ENCODE measurements around the gene ANTXR1.

The ANTXR1 gene

DNA sequence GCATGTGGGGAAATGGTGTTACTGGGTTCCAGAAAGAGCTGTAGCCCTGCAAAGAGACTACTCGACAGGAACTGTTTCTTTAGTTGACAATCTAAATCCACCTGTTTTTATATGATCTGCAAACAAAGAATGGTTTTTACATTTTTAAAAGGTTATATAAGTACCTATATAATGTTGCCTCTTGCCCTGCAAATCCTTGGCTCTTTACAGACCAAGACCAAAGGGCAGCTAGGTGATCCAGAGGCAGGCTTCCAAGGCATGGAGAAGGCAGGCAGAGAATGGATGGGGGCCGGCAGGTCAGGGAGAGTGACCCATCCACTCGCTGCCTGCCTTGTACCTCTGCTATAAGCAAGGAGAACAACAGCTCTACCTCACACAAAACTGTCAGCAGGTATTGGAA, 173.6 kb downstream of the ANTXR1 start:
- DNase-seq = no peak

DNA sequence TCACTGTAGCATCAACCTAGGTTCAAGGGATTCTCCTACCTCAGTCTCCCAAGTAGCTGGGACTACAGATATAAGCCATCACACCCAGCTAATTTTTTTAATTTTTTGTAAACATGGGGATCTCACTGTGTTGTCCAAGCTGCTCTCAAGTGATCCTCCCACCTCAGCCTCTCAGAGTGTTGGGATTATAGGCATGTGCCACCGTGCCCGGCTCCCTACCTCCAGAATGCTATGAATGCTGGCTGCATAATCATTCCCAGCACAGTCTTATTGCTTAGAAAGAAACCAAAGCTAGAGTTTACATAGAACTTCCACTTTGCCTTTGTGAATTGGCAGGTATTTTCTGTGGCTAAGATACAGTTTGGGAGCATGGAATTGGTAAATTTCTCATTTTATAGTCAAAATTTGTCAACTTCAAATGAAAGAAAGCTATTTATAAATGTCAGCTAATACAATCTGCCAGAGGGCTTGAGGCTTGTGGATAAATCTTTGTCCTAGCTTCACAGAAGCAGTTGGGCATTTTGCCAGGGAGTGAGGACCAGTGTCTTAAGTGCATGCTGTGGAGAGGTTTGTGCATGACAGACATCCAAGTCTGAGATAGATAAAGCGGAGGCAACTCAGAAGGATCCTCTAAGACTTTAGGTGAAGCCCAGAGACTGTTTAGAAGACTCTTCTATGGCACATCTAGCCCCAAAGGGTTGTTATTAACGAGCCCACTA, 175.4 kb downstream of the ANTXR1 start:
- no peak for DNase-seq

DNA sequence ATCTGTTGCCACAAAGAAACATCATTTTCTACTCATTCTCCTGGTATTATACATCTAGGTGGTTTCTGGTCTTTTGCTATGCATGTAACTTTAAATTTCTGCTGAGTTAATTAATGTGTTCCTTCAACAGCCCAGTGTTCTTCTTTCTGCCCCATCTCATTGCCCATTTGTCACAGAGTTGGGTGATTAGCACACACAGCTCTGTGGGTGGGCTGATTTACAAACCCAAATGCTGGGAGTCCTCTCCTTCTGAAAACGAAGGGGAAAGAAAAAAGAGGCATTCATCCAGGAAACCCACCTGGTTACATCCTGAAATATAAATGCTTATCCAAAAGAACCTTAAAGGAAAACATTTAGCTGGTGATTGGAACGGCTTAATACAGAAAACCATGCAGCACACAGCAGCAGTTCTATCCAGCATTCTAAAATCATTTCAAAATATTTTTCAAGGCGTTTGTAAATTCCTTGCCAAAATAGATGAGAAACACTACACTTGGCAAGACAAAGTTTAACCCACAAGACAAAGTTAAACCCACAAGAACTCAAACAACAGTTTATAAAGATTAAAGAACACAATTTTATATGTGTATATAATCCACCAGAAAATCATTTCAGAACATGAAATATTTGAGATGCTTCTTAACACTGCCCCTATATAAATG, 177.9 kb downstream of the ANTXR1 start:
- DNase-seq = no peak

DNA sequence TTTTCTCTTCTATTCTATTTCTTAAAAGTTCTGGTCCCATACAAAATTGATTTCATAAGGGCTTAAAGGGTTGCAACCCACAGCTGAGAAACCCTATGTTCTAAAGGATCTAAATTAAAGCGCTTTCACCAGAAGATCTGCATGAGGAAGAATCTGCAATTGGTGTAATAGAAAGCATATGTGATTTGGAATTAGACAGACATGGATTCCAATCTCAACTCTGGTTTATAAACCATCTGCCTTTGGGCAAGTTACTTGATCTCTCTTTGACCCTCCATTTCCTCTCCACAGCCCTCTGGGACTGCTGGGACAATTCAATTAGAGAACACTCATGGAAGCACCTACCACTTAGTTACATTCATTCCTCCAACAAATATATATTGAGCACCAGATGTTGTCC, 178.7 kb downstream of the ANTXR1 start:
- DNase-seq = no peak

DNA sequence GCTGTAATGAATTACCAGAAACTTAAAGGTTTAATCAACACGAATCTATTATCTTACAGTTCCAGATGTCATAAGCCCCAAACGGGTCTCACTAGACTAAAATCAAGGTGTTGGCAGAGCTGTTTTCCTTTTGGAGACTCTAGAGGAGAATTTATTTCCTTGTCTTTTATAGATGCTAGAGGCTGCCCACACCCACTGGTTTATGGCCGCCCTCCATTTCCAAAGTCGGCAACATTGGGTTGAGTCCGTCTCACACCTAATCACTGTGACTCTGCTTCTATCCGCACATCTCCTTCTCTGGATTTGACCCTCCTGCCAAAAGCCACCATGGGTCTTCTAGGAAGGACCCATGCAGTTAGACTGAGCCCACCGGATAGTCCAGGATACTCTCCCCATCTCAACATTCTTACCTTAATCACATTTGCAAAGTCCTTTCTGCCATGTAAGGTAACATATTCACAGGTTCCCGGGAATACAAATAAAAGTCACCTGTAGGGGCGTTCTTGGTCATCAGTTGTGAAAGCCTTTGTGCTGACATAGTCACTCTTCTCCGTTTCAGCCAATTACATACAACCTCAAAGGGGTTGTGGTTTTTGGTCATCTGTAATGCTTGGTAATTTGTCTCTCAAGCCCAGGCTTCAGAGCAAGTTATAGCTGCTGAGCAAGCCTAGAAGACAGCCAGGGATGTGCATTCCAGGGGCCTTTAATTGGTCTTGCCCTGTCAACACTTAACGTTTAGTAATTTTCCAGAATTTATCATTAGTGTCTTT, 179.4 kb downstream of the ANTXR1 start:
- DNase-seq = no peak

DNA sequence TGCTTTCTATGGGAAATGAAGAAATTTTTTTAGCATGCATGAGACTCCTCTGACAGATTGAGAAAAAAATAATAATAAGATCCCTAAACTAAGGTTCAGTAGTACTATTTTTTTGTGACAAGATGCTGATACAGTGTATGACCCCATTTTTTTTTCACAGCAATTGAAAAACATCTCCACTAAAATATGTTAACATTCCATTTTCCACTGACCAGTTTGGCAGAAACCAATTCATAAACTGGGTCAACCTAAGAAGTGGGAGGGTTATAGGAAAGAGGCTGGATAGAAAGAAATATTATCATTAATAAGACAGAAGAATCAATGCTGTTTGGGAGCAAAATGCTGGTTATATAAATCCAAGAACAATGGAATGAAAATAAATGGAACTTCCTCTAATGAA, 182.7 kb downstream of the ANTXR1 start:
- DNase-seq = no peak

DNA sequence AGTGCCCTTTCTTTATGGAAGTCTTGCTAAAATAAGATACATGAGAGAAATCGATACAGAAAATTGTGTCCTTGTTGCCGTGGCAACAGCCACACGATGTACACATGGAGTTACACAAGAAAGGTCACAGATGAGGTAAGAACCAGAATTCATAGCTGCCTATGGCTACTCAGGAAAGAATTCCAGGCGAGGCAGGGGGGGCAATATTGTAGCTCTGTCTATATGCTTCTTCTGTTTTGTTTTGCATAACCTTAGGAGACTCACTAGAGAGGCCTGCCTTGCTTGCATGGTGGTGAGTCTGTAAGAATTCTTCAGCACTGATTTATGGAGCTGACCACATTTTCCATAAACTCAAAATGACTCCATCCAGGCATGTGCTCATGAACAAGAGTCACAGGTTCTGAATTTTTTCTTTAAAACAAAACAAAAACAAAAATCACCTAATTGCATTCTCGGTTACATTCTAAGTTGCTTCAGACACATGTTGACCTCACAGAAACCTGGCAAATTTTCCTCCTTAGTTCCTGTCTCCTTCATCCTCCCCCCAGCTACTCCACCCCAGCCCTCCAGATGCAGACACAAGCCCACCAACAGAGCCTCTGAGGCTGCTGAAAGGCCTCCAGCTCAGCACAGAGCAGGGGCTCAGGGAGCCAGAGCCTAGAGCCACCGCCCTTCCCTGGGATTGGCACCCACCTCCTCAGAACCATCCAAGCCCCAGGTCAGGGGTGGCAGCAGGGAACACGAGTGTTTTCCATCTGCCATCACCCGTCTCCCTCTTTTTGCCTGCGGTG, 183.5 kb downstream of the ANTXR1 start:
- no peak for DNase-seq

DNA sequence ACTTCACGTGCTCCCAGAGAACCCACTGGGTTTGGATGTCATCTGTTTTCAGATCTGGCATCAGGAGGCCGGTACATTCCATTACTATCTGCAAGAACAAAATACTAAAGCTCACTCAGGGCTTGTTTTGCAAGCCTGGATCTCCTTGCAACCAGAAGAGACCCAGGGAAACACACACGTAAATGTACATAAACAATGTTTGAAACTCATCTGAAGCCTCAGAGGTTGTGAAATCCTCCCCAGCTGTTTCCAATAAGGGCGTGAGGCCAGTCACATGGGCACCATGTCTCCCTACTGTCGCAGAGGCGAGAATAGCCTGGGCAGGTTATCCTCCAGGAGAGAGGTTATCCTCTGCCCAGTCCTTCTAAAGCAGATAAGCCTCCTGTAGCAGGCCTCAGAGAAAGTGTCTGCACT, 187.1 kb downstream of the ANTXR1 start:
- DNase-seq = no peak

DNA sequence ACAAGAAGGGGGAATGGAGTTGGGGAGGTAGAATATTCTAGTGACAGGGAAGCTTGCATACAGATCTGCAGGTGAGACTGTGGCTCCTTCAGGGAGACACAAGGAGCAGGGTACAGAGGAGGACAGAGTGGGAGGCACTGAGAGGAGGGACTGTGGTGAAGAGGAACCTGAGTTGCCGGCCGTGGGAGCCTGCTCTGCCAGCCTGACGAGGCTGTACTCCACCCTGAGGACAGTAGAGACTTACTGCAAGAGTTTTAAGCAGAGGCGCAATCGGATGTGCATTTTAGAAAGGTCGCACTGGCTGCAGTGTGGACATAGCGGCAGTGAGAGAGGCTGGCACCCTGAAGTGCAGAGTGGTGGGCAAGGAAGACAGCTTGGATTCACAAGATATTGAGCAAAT, 188.3 kb downstream of the ANTXR1 start:
- no peak for DNase-seq

DNA sequence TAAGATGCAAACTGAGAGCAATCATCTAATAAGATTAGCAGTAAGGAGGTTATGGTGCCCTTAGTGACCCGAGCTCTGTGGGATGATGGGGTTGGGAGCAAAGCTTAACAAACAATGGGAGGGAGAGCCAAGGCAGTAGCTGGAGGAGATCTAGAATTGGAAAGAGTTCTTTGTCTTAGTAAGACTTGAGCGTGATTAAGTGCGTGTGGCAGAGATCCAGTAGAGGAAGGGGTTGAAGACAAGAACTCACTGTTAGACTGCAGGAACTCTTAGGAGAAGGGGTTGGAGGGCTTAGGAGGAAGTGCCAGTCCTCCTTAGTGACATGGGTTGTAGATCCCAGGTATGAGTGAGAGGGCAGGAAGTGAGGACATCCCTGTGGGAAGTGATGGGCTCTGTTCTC, 189.3 kb downstream of the ANTXR1 start:
- no peak for DNase-seq

DNA sequence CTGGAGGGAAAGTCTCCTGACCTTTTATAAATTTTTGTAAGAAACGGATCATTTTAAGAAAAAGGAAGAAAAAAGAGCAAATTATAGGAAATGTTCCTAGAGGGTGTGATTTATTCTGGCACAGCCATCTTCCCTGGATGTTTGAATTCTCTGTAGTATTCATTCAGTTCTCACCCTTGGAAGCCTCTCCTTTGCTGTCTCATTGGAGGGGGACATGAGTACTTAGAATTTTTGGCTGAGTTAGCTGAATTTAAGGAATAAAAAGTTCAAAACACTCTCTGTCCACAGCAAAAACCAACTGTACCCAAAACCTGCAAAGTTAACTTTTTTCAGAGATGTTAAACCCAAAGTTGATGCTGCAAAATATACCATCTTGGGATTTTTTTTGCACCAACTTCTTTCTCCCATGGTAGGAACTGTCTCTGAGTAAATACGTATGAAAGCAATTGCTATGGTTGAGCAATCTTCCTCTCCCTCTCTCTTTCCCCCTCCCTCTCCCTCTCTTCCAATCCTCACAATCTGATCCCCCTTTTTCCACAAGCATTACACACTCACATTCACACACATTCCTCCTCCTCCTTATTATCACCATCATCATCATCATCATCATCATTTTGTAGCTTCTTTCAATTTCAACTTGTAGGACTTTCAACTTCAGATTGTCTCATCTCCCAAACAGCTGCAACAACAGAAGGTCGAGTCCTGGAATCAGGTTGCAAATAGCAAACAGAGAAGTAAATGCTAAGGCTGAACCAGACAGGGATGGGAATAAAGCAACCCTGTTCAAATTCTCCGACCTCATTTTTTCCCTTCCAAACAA, 190.4 kb downstream of the ANTXR1 start:
- no peak for DNase-seq

DNA sequence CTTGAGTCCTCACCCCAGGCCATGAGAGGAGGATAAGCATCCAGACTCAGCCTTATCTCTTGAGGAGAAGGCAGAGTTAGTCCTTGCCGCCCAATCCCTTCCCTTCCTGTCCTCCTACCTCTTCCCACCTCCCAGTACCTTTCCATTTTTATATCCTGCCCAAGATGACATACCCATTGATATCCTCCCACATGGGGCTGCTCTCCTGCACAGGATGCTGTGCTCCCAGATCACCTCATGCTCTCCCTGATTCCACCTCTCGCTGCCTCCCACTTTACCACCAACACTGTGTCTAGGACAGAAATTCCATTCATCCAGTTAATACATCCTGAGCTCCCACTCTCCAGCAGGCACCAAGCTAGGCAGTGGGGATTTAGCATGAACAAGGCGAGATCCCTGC, 191.7 kb downstream of the ANTXR1 start:
- DNase-seq = no peak

DNA sequence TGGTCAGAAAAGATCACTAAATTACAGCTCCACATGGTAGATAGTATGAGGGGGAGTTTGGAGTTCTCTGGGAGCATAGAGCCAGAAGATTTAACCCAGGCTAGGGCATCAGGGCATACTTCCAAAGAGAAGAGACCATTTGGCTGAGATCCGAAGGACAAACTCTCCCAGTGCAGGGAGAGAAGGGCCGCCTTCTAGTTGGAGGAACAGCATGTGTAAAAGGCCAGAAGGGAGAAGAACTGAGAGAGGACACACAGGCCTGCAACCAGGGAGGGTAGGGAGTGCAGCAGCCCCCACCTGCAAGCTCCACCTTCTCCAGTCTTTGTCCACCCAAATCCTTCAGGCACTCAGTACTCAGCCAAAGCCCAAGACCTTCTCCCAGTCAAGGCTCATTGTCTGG, 192.1 kb downstream of the ANTXR1 start:
- no peak for DNase-seq

DNA sequence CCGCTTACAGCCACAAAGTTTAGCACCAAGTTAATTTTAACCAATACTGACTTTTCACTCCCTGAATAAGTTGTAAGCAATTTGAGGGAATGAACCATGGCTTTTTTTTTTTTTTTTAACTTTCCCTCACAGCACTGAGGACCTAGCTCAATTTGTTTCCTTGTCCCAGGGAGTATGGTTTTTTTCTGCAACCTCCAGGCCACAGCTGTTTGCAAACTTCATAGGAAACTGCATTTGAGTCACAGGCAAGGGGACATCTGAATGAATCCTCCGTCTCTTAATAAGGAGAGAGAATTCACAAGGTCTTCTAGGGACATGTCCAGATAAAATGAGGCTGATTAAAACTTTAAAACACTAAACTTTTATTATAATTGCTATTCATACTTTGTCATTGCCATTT, 192.5 kb downstream of the ANTXR1 start:
- no peak for DNase-seq

DNA sequence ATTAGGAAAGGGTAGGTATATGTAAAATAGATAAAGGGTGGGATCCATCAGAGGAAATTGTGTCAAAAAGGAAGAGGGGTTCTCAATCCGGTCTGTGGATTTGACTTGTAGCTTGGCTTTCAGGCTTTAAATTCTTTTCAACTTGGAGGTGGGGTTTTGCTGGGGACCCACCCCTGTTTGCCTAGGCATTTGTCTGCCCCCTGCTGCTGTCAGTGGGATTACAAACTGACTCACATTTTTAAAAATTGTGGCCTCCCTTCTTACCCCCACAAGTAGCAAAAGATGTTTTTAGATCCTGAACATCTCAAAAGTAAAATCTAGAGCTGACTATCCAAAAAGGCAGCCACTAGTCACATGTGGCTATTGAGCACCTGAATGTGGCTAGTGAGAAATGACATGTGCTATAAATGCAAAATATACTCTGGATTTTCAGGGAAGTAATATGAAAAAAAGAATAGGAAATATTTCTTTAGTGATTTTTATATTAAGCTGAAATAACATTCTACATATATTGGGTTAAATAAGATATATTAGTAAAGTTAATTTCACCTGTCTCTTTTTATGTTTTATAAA, 195.1 kb downstream of the ANTXR1 start:
- DNase-seq = no peak

DNA sequence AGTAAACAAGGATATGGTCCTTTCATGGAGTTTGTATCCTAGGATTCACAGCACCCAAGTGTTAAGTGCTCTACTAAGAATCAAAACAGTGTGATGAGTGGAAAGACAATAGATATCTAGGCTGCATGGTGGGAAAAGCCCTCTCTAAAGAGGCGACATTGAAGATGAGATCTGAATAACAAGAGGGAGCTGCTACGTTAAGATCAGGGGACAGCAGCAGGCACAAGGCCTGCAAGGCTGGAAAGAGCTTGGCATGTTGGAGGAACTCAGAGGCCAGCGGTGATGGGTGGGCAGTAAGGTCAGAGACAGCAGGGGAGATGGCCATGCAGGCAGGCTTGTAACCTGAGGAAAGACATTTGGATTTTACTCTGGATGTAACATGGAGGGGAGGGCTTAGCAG, 196.5 kb downstream of the ANTXR1 start:
- no peak for DNase-seq

DNA sequence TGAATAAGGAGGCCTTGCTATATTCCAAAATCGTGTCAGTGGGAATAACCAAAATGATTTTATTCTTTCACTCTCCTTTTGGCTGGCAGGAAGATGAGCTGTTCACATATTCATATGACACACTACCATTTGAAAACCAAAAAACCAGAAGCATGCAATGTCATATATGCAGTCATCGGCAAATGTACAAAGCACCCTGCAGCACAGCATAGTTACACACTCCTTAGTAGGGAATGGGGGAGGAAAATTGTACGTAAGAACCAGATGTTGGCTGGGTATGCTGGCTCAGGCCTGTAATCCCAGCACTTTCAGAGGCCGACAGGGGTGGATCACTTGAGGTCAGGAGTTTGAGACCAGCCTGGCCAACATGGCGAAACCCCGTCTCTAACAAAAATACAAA, 197.4 kb downstream of the ANTXR1 start:
- DNase-seq = no peak

DNA sequence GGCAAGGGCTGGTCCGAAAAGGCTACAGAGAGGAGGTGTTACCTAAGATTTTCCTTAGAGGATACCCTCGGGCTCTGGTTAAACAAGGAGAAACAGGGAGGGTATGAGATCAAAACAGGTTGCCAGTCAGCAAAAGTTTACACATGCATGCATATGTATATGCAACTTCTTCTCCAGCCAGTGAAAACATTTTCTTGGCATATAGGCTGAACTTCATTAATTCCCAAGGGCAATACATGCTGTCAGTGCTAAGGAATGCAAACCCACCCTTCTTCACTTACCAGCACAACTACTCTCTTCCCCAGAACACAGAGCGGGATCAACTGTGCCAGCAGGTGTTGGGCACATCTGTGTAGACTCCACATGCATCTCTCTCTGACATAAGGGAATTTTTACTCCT, 198.1 kb downstream of the ANTXR1 start:
- no peak for DNase-seq

DNA sequence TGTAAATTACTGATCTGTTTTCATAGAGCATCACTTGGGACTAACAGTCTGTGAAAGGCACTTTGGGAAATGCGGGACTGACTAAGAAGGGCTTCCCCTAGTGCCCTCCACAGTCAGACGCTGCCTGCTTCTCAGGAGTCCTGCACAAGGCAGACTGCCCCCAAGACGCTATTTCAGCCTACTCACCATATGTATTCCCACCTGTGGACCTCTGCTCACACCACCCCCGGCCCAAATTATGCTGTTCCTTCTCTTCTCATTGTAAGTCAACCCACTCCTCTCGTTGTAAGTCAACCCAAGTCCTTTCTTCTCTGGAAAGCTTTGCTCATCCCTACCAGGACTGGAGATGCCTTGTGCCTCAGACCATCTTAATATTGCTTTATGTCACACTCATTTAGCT, 198.7 kb downstream of the ANTXR1 start:
- no peak for DNase-seq

DNA sequence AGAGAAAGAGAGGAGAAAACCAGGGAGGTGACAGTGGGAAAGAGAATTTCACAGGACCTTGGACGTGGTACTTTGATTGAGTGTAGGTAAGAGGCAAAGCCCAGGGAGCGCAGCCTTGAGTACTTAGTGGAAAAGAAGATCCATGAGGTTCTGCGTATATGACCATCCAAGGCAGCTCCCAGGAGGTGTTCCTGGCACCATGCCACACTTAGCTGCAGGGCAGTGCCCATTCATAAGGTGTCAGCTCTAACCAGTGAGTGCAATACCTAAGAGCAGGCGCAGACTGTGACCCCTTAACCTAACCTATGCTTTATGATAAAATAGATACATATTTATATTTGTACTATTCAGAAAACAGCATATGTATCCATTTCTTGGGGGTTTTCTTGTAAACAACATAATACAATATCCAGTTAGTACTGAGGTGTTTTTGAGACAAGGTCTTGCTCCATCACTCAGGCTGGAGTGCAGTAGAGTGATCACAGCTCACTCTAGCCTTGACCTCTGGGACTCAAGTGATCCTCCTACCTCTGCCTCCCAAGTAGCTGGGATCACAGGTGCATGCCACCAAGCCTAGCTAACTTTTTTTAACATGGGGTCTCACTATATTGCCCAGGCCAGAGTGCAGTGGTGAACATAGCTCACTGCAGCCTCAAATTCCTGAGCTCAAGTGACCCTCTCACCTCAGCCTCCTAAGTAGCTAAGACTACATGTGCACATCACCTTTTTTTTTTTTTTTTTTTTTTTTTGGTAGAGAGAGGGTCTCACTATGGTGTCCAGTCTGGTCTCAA, 199.5 kb downstream of the ANTXR1 start:
- no peak for DNase-seq

DNA sequence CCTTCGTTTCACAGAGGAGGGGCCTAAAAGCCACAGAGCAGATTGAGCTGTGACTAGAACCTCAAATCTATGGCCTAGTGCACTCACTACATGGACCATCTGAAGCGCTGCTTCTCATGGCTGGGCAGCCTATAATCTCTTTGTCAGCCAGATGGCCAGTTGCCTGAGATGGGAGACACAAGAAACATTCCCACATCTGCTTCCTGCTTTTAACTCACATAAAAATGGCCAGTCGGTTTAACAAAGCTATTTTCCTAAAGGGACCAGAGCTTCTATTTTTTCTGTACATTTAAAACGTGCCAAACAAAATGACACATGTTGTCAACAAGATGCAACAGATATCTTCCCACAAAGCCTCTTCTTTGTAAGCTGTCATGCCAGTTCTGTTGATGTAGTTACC, 200.2 kb downstream of the ANTXR1 start:
- DNase-seq = no peak

Measured in activated CD8-positive, alpha-beta memory T cell treated with anti-CD3 and anti-CD28 coated beads, Interleukin-2, amount 50 U/mL, for 4 hours (primary cell).